Activated CD4-positive, alpha-beta T cell treated with anti-CD3 and anti-CD28 coated beads, Interleukin-2, amount 10 ng/mL, durations not matched to agents 7 days and 5 days (primary cell): ENCODE data around the gene BRI3BP. TPM values are rescaled to one million over a fixed set of nuclear protein-coding genes. Genes with fewer than 3 reads are reported as not detected.

Experiments used
- CTCF ChIA-PET: fragments of 350-600 bp; sonication (Branson Sonifier 250); formaldehyde crosslinking; loops from one replicate; lab custom pipeline; 2021; ENCODE audit warnings: antibody characterized with exemption; lab: Charles Lee
- POLR2A ChIA-PET: fragments of 350-600 bp; sonication (Branson Sonifier 250); formaldehyde crosslinking; loops from one replicate; lab custom pipeline; 2021; ENCODE audit warnings: antibody characterized with exemption; lab: Charles Lee
- DNase-seq: peaks from one replicate; pipeline ENCODE4 v3.0.0-alpha.2; 2020
- H3K27ac Mint-ChIP-seq: one replicate; pipeline ENCODE4 v1.8.0; 2021; ENCODE audit warnings: mild to moderate bottlenecking, moderate library complexity, mixed read lengths
- H3K27me3 Mint-ChIP-seq: one replicate; pipeline ENCODE4 v1.8.0; 2021; ENCODE audit warnings: mixed read lengths
- H3K36me3 Mint-ChIP-seq: one replicate; pipeline ENCODE4 v1.8.0; 2021; ENCODE audit warnings: low read depth, mixed read lengths
- H3K4me1 Mint-ChIP-seq: one replicate; pipeline ENCODE4 v1.8.0; 2021; ENCODE audit warnings: mixed read lengths
- H3K4me3 Mint-ChIP-seq: one replicate; pipeline ENCODE4 v1.8.0; 2021; ENCODE audit warnings: mild to moderate bottlenecking, moderate library complexity, mixed read lengths
- H3K9me3 Mint-ChIP-seq: one replicate; pipeline ENCODE4 v1.8.0; 2021; ENCODE audit warnings: mixed read lengths
- total RNA-seq, 2 experiments: library from RNA; stranded (reverse); gene quantifications; one replicate each; pipeline ENCODE4 v1.2.3, GENCODE V29; 2021

The BRI3BP gene
- total RNA-seq, 2 experiments from 2014 or later, result 24.8 to 26.8 TPM

DNA sequence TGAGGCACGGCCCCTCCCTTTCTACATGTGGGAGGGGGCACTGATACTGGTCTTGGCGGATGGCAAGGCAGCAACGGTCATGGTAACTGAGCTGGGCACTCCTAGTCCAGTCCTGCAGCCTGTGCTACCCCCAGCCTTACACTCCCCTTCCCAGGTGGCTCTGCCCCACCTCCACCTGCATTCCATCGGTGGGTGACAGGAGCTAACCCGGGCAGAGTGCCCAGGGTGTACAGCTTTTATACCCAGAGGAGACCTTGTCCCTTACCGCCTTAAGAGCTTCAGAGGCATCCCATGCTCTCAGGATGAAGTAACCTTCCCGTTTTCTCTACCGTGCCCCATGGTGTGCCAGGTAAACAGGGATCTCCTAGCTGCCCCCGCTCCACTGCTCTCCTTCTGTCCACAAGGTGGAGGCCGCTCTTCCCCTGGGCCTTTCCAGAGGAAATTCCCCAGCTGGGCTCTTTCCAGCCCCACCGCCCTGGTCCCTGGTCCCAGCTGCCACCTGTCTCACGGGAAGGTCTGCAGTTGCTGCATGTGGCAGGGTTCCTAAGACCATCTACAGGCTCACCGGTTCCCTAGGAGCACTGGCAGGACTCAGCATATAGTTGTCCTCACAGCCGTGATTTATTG is 20.5 kb downstream of the BRI3BP start:
- Mint-ChIP-seq H3K27me3 (no peaks in the 10 kb centered on the region), H3K27ac (no peak overlapping the region), H3K4me3 (no peak overlapping the region), H3K4me1 (no peaks in the 10 kb centered on the region), H3K9me3 (no peaks in the 10 kb centered on the region), H3K36me3 (peaks cover 22% of the 10 kb centered on the region)
- POLR2A ChIA-PET, result no interaction called here
- no peak for DNase-seq
- CTCF ChIA-PET, result interaction anchor here (1.5 kb wide), 1 partner anchor 19 kb away, joined by 3 read pairs; no protein-coding TSS in a partner anchor

GRCh38 chr12:125014526-125014925 is 21.1 kb downstream of the BRI3BP start:
- ChIA-PET POLR2A (no interaction called here), CTCF (interaction anchor here (1.5 kb wide), 1 partner anchor 19 kb away, joined by 3 read pairs; no protein-coding TSS in a partner anchor)
- Mint-ChIP-seq H3K4me3 (no peak overlapping the region), H3K4me1 (no peaks in the 10 kb centered on the region), H3K27ac (no peak overlapping the region), H3K27me3 (no peaks in the 10 kb centered on the region), H3K9me3 (no peaks in the 10 kb centered on the region), H3K36me3 (peaks cover 26% of the 10 kb centered on the region)
- no peak for DNase-seq

- Mint-ChIP-seq H3K4me3 (no peak overlapping the region), H3K4me1 (no peaks in the 10 kb centered on the region), H3K27me3 (no peaks in the 10 kb centered on the region), H3K9me3 (no peaks in the 10 kb centered on the region), H3K36me3 (peaks cover 27% of the 10 kb centered on the region), H3K27ac (no peak overlapping the region)
- CTCF ChIA-PET, result interaction anchor here (0.6 kb wide), 1 partner anchor 13 kb away, joined by 4 read pairs; no protein-coding TSS in a partner anchor
- no peak for DNase-seq
- POLR2A ChIA-PET, result no interaction called here
Measured at GRCh38 chr12:125015680-125016310, 22.4 kb downstream of the BRI3BP start.

- DNase-seq, result no peak
- Mint-ChIP-seq H3K4me1 (no peaks in the 10 kb centered on the region), H3K36me3 (peaks cover 36% of the 10 kb centered on the region), H3K4me3 (no peak overlapping the region), H3K27me3 (no peaks in the 10 kb centered on the region), H3K27ac (no peak overlapping the region), H3K9me3 (no peaks in the 10 kb centered on the region)
- ChIA-PET POLR2A (no interaction called here), CTCF (interaction anchor here (0.6 kb wide), 1 partner anchor 128 kb away, joined by 3 read pairs; no protein-coding TSS in a partner anchor)
Measured at GRCh38 chr12:125017801-125018200, 24.4 kb downstream of the BRI3BP start.

GRCh38 chr12:125018356-125018755 is 24.9 kb downstream of the BRI3BP start:
- ChIA-PET POLR2A (no interaction called here), CTCF (no interaction called here)
- peaks cover 41% of the 10 kb centered on the region for H3K36me3 Mint-ChIP-seq
- no peak for DNase-seq
- no peaks in the 10 kb centered on the region for H3K4me1 Mint-ChIP-seq
- no peaks in the 10 kb centered on the region for H3K27me3 Mint-ChIP-seq
- H3K9me3 Mint-ChIP-seq, result peaks cover 3% of the 10 kb centered on the region
- no peak overlapping the region for H3K27ac Mint-ChIP-seq
- H3K4me3 Mint-ChIP-seq, result no peak overlapping the region

DNA sequence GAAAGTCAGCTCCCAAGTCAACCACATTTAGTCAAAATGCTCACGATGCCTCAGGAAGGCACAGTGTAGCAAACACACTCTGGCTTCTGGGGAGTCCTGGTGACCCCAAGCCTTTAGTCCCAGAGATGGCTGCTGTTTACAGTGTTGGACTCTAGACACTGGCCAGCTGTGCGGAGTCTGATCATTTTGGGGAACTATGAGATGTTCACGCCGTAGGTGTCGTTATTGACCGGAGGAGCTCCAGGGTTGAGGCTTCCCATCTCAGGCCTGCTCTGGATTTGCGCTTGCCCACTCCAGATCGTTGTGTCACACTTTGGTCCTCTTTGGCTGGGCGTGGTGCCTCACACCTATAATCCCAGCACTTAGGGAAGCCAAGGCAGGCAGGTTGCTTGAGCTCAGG is 27.7 kb downstream of the BRI3BP start:
- no peaks in the 10 kb centered on the region for H3K4me1 Mint-ChIP-seq
- POLR2A ChIA-PET, result no interaction called here
- DNase-seq, result no peak
- peaks cover 36% of the 10 kb centered on the region for H3K36me3 Mint-ChIP-seq
- H3K4me3 Mint-ChIP-seq, result no peak overlapping the region
- no peak overlapping the region for H3K27ac Mint-ChIP-seq
- CTCF ChIA-PET, result interaction anchor here (2.0 kb wide), 1 partner anchor 9 kb away, joined by 6 read pairs; no protein-coding TSS in a partner anchor
- H3K27me3 Mint-ChIP-seq, result no peaks in the 10 kb centered on the region
- peaks cover 3% of the 10 kb centered on the region for H3K9me3 Mint-ChIP-seq

GRCh38 chr12:125021771-125022170 is 28.3 kb downstream of the BRI3BP start:
- no peak overlapping the region for H3K4me3 Mint-ChIP-seq
- H3K9me3 Mint-ChIP-seq, result peaks cover 3% of the 10 kb centered on the region
- H3K4me1 Mint-ChIP-seq, result no peaks in the 10 kb centered on the region
- H3K27me3 Mint-ChIP-seq, result no peaks in the 10 kb centered on the region
- H3K36me3 Mint-ChIP-seq, result peaks cover 37% of the 10 kb centered on the region
- no peak for DNase-seq
- ChIA-PET CTCF (interaction anchor here (2.0 kb wide), 1 partner anchor 8 kb away, joined by 6 read pairs; no protein-coding TSS in a partner anchor), POLR2A (no interaction called here)
- no peak overlapping the region for H3K27ac Mint-ChIP-seq

DNA sequence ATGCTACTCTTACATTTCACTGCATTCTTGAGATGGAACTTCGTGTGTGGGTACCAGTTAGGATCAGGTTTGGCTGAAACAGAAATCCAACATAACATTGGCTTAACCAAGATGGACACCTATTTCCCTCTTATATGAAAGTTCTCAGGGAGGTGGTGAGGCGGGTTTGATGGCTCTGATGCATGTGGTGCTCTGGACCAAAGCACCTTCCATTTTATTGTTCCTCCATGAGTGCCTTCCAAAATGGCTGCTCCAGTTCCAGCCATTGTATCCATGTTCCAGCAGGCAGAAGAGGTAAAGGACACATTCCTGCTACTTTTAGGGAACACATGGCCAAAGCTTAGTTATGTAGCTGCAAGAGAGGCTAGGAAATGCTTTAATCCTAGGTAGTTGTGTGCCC is 29.6 kb downstream of the BRI3BP start:
- no peak overlapping the region for H3K27ac Mint-ChIP-seq

DNA sequence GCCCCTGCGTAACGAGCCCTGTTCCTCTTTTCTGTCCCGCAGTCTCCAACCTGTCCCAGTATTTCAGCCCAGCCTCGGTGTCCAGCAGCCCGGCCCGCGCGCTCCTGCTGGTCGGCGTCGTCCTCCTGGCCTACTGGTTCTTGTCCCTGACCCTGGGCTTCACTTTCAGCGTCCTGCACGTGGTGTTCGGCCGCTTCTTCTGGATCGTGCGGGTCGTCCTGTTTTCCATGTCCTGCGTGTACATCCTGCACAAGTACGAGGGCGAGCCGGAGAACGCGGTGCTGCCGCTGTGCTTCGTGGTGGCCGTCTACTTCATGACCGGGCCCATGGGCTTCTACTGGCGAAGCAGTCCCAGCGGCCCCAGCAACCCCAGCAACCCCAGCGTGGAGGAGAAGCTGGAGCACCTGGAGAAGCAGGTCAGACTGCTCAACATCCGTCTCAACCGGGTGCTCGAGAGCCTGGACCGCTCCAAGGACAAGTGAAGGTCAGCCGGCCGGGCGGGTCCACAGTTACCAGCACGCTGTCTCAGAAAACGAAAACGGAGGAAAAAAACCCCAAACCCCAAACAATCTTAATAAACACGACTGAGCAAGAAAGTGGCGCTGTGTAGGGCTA is 31.6 kb downstream of the BRI3BP start:
- H3K36me3 Mint-ChIP-seq, result peaks cover 29% of the 10 kb centered on the region
- DNase-seq, result no peak
- CTCF ChIA-PET, result no interaction called here
- H3K9me3 Mint-ChIP-seq, result peaks cover 3% of the 10 kb centered on the region
- H3K27ac Mint-ChIP-seq, result peak overlapping the region; percentile 60
- POLR2A ChIA-PET, result no interaction called here
- no peaks in the 10 kb centered on the region for H3K27me3 Mint-ChIP-seq
- no peak overlapping the region for H3K4me3 Mint-ChIP-seq
- no peaks in the 10 kb centered on the region for H3K4me1 Mint-ChIP-seq

More for the DNA sequence above, 29.6 kb downstream of the BRI3BP start:
- POLR2A ChIA-PET, result no interaction called here
- H3K27me3 Mint-ChIP-seq, result no peaks in the 10 kb centered on the region
- no peaks in the 10 kb centered on the region for H3K4me1 Mint-ChIP-seq
- CTCF ChIA-PET, result no interaction called here
- peaks cover 3% of the 10 kb centered on the region for H3K9me3 Mint-ChIP-seq
- H3K4me3 Mint-ChIP-seq, result no peak overlapping the region
- DNase-seq, result no peak
- H3K36me3 Mint-ChIP-seq, result peaks cover 36% of the 10 kb centered on the region

DNA sequence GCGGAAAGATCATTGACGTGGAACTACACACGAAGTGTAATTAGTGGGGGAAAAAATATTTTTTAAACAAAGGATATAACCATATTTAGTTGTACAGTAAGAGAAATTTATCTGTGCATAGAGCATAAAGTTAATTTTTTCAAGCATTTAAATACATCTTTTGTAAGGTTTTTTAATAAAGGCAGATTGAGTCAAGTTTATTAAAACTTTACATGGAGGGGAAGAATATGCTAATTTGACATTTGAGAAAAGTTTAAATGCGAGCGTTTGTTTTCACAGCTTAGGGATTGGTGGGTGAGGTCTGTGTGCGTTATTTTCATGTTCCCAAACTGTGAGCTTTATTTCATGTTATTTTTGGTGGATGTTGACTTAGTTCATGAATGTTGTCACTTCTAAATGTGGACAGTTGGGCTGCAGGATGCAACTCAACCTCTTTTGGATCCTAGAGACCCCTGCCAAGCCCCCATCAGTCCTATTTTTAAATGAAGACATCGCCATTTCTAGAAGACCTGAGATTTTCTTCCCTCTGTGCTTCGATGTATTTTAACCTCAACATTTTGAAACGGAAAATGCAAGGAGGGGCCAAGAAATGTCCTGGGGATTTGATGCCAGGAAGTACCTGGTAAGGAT is 32.3 kb downstream of the BRI3BP start:
- H3K9me3 Mint-ChIP-seq, result peaks cover 3% of the 10 kb centered on the region
- H3K4me3 Mint-ChIP-seq, result no peak overlapping the region
- CTCF ChIA-PET, result interaction anchor here (0.6 to 1.3 kb wide), 3 partner anchors 13 to 67 kb away, joined by 3 read pairs; no protein-coding TSS in a partner anchor
- no peak for DNase-seq
- no peak overlapping the region for H3K27ac Mint-ChIP-seq
- POLR2A ChIA-PET, result no interaction called here
- no peaks in the 10 kb centered on the region for H3K4me1 Mint-ChIP-seq
- no peaks in the 10 kb centered on the region for H3K27me3 Mint-ChIP-seq
- H3K36me3 Mint-ChIP-seq, result peaks cover 29% of the 10 kb centered on the region

- H3K27me3 Mint-ChIP-seq, result no peaks in the 10 kb centered on the region
- H3K27ac Mint-ChIP-seq, result no peak overlapping the region
- CTCF ChIA-PET, result no interaction called here
- peaks cover 14% of the 10 kb centered on the region for H3K36me3 Mint-ChIP-seq
- POLR2A ChIA-PET, result no interaction called here
- H3K4me3 Mint-ChIP-seq, result no peak overlapping the region
- DNase-seq, result no peak
- H3K4me1 Mint-ChIP-seq, result no peaks in the 10 kb centered on the region
- H3K9me3 Mint-ChIP-seq, result peaks cover under 1% of the 10 kb centered on the region
Measured at GRCh38 chr12:125028106-125028505, 34.7 kb downstream of the BRI3BP start.

- Mint-ChIP-seq H3K9me3 (peaks cover 2% of the 10 kb centered on the region), H3K4me1 (no peaks in the 10 kb centered on the region), H3K27me3 (no peaks in the 10 kb centered on the region), H3K4me3 (no peak overlapping the region), H3K27ac (no peak overlapping the region), H3K36me3 (peaks cover 9% of the 10 kb centered on the region)
- CTCF ChIA-PET, result interaction anchor here (1.9 kb wide), 1 partner anchor 9 kb away, joined by 6 read pairs; no protein-coding TSS in a partner anchor
- no peak for DNase-seq
- POLR2A ChIA-PET, result no interaction called here
Measured at GRCh38 chr12:125029761-125030358, 36.4 kb downstream of the BRI3BP start.
